H1 (cell line): ENCODE results near the gene KATNAL1. TPM values are rescaled to one million over a fixed set of nuclear protein-coding genes. Genes with fewer than 3 reads are reported as not detected.

Source experiments
- CTCF ChIA-PET: fragments of 300-600 bp; sonication (Branson Sonifier 250); formaldehyde crosslinking; loops from one replicate; lab custom pipeline; 2021; ENCODE audit not compliant: partially characterized antibody; lab: Charles Lee
- POLR2A ChIA-PET: fragments of 300-600 bp; sonication (Branson Sonifier 250); formaldehyde crosslinking; loops from one replicate; lab custom pipeline; 2021; ENCODE audit warnings: inconsistent platforms; ENCODE audit not compliant: partially characterized antibody; lab: Charles Lee
- DNase-seq, 2 experiments: peaks; one replicate each; pipeline versions ENCODE4 v3.0.0 to v3.0.0-alpha.2; 2010 to 2022; ENCODE audit warnings: low spot score in 2 of 2, low read depth in 1 of 2, mixed read lengths in 1 of 2
- FAIRE-seq: peaks from 2 replicates; lab custom pipeline; 2011; peaks lifted over from hg19 to GRCh38; lab: Jason Lieb, UNC
- H2AFZ ChIP-seq: 2 replicates; pipeline ENCODE4 v1.8.1; 2012; ENCODE audit warnings: low read length, inconsistent platforms
- H2AK5ac ChIP-seq: 2 replicates; pipeline ENCODE4 v1.6.1; 2013; ENCODE audit warnings: low read depth, low read length
- H2BK120ac ChIP-seq: replicated peaks from 2 replicates; pipeline ENCODE3; 2013; ENCODE audit warnings: low read depth, low read length, inconsistent platforms
- H2BK12ac ChIP-seq: 2 replicates; pipeline ENCODE4 v1.6.1; 2013; ENCODE audit warnings: low read depth, low read length
- H2BK15ac ChIP-seq: 2 replicates; pipeline ENCODE4 v1.6.1; 2013; ENCODE audit warnings: low read length
- H2BK20ac ChIP-seq: 2 replicates; pipeline ENCODE4 v1.6.1; 2013; ENCODE audit warnings: low read length
- H2BK5ac ChIP-seq: 2 replicates; pipeline ENCODE4 v1.6.1; 2013; ENCODE audit warnings: low read depth, low read length
- H3K14ac ChIP-seq: 2 replicates; pipeline ENCODE4 v1.6.1; 2013; ENCODE audit warnings: inconsistent platforms; ENCODE audit not compliant: insufficient read length
- H3K18ac ChIP-seq: 2 replicates; pipeline ENCODE4 v1.6.1; 2013; ENCODE audit warnings: low read length; ENCODE audit errors: extremely low read depth
- H3K23ac ChIP-seq: 2 replicates; pipeline ENCODE4 v1.6.1; 2013; ENCODE audit warnings: inconsistent platforms; ENCODE audit not compliant: insufficient read length
- H3K23me2 ChIP-seq: 2 replicates; pipeline ENCODE4 v1.6.1; 2013; ENCODE audit warnings: low read depth, low read length
- H3K27ac ChIP-seq: 2 replicates; pipeline ENCODE4 v1.6.1; 2011; ENCODE audit warnings: low read depth, low read length, inconsistent platforms
- H3K27me3 ChIP-seq, 4 experiments: replicated peaks in 1 of 4; 1 replicate in 1 of 4; 2 replicates in 3 of 4; pipeline versions ENCODE4 v1.6.1 to v1.8.1; 2011 to 2013; ENCODE audit warnings: low read length in 3 of 4, mild to moderate bottlenecking in 3 of 4, inconsistent platforms in 2 of 4, mixed read lengths in 2 of 4, moderate library complexity in 1 of 4; ENCODE audit not compliant: control insufficient read depth in 3 of 4, insufficient read depth in 3 of 4; ENCODE audit errors: extremely low read depth in 1 of 4
- H3K36me3 ChIP-seq, 4 experiments: 2 replicates each; pipeline versions ENCODE4 v1.6.1 to v1.8.1; 2011 to 2013; ENCODE audit warnings: mild to moderate bottlenecking in 4 of 4, low read length in 3 of 4, moderate library complexity in 2 of 4, control low read depth in 1 of 4, inconsistent platforms in 1 of 4; ENCODE audit not compliant: insufficient read depth in 4 of 4, control insufficient read depth in 2 of 4
- H3K4ac ChIP-seq: replicated peaks from 2 replicates; pipeline ENCODE3; 2013; ENCODE audit warnings: low read length, low read depth, mixed read lengths, inconsistent platforms; ENCODE audit not compliant: insufficient read length
- H3K4me1 ChIP-seq, 4 experiments: replicated peaks in 1 of 4; 1 replicate in 1 of 4; 2 replicates in 3 of 4; pipeline versions ENCODE4 v1.6.1 to v1.8.1; 2011 to 2013; ENCODE audit warnings: low read length in 3 of 4, inconsistent platforms in 2 of 4, mixed read lengths in 1 of 4; ENCODE audit not compliant: insufficient read depth in 4 of 4, control insufficient read depth in 3 of 4
- H3K4me2 ChIP-seq, 2 experiments: 2 replicates each; pipeline versions ENCODE4 v1.6.1 to v1.8.1; 2011 to 2013; ENCODE audit warnings: low read depth in 2 of 2, low read length in 2 of 2, control low read depth in 1 of 2, inconsistent platforms in 1 of 2, mild to moderate bottlenecking in 1 of 2; ENCODE audit not compliant: insufficient read depth in 1 of 2
- H3K4me3 ChIP-seq, 4 experiments: fragments of 200-600, 300-600 bp in 1 of 4; sonication (generic), shearing (Covaris generic), sonication (Bioruptor Twin) in 1 of 4; 2 replicates each; pipeline versions ENCODE4 v1.5.1 to v1.8.1; 2011 to 2016; ENCODE audit warnings: low read length in 4 of 4, low read depth in 3 of 4, control low read depth in 2 of 4, inconsistent platforms in 2 of 4, mild to moderate bottlenecking in 2 of 4, mixed read lengths in 1 of 4, moderate library complexity in 1 of 4; ENCODE audit not compliant: insufficient read depth in 2 of 4; ENCODE audit errors: extremely low read depth in 1 of 4
- H3K56ac ChIP-seq: replicated peaks from 2 replicates; pipeline ENCODE3; 2013; ENCODE audit warnings: low read depth, mild to moderate bottlenecking, mixed read lengths, low read length, inconsistent platforms; ENCODE audit not compliant: insufficient read length
- H3K79me1 ChIP-seq: 2 replicates; pipeline ENCODE4 v1.6.1; 2013; ENCODE audit warnings: low read depth, low read length, control low read depth
- H3K79me2 ChIP-seq, 2 experiments: 2 replicates each; pipeline versions ENCODE4 v1.6.1 to v1.8.1; 2012 to 2013; ENCODE audit warnings: low read length in 2 of 2, mild to moderate bottlenecking in 2 of 2, inconsistent platforms in 1 of 2; ENCODE audit not compliant: insufficient read depth in 2 of 2, control insufficient read depth in 1 of 2
- H3K9ac ChIP-seq, 4 experiments: replicated peaks in 1 of 4; 1 replicate in 1 of 4; 2 replicates in 3 of 4; pipeline versions ENCODE4 v1.6.1 to v1.8.1; 2011 to 2013; ENCODE audit warnings: low read depth in 3 of 4, low read length in 3 of 4, control low read depth in 2 of 4, mild to moderate bottlenecking in 2 of 4, moderate library complexity in 2 of 4, inconsistent platforms in 1 of 4; ENCODE audit errors: extremely low read depth in 1 of 4
- H3K9me3 ChIP-seq, 2 experiments: 2 replicates each; pipeline versions ENCODE4 v1.6.1 to v1.8.1; 2012 to 2013; ENCODE audit warnings: mild to moderate bottlenecking in 2 of 2, moderate library complexity in 2 of 2, control low read depth in 1 of 2, inconsistent platforms in 1 of 2, low read depth in 1 of 2, low read length in 1 of 2, mixed read lengths in 1 of 2; ENCODE audit not compliant: insufficient read depth in 2 of 2
- H4K20me1 ChIP-seq, 2 experiments: replicated peaks in 1 of 2; 2 replicates each; pipeline versions ENCODE3 to v1.8.1; 2011 to 2013; ENCODE audit warnings: inconsistent platforms in 2 of 2, low read length in 2 of 2, mild to moderate bottlenecking in 1 of 2; ENCODE audit not compliant: insufficient read depth in 2 of 2, control insufficient read depth in 1 of 2
- H4K5ac ChIP-seq: 2 replicates; pipeline ENCODE4 v1.6.1; 2013; ENCODE audit warnings: low read length, low read depth, mixed read lengths, inconsistent platforms; ENCODE audit not compliant: insufficient read length
- H4K8ac ChIP-seq: 2 replicates; pipeline ENCODE4 v1.8.0; 2013; ENCODE audit warnings: mild to moderate bottlenecking, moderate library complexity, low read length, inconsistent platforms; ENCODE audit not compliant: insufficient read depth; ENCODE audit errors: extremely low read depth
- H4K91ac ChIP-seq: replicated peaks from 2 replicates; pipeline ENCODE3; 2013; ENCODE audit warnings: low read length, mixed read lengths, inconsistent platforms; ENCODE audit not compliant: insufficient read length
- ASH2L ChIP-seq: fragments of 200-600, 300-600 bp; sonication (generic); IDR thresholded peaks from one replicate; pipeline ENCODE4 v1.7.1; 2017; ENCODE audit warnings: low read length
- BRCA1 ChIP-seq: IDR thresholded peaks from 2 replicates; pipeline ENCODE4 v1.6.1; 2012; ENCODE audit warnings: low read depth, low read length, improper control_type of control experiment
- CREB1 ChIP-seq: IDR thresholded peaks from 2 replicates; pipeline ENCODE4 v1.6.1; 2012; ENCODE audit warnings: inconsistent platforms
- EP300 ChIP-seq, 2 experiments: IDR thresholded peaks; 1 replicate in 1 of 2; 2 replicates in 1 of 2; pipeline ENCODE4 v1.6.1; 2011 to 2012; ENCODE audit warnings: low read depth in 2 of 2, low read length in 2 of 2, mild to moderate bottlenecking in 2 of 2, borderline replicate concordance in 1 of 2, inconsistent platforms in 1 of 2, moderate library complexity in 1 of 2
- NANOG ChIP-seq: IDR thresholded peaks from 2 replicates; pipeline ENCODE4 v1.6.1; 2011; ENCODE audit warnings: low read length, low read depth, mild to moderate bottlenecking, inconsistent platforms; ENCODE audit not compliant: insufficient read depth, poor library complexity, severe bottlenecking
- POLR2AphosphoS5 ChIP-seq: IDR thresholded peaks from 2 replicates; pipeline ENCODE4 v1.6.1; 2011; ENCODE audit warnings: low read depth, low read length
- RNF2 ChIP-seq: fragments of 200-900, 300-1000 bp; sonication (generic); IDR thresholded peaks from 2 replicates; pipeline ENCODE4 v1.7.1; 2016; ENCODE audit warnings: borderline replicate concordance, low read depth, mild to moderate bottlenecking, antibody characterized with exemption, low read length; ENCODE audit not compliant: poor library complexity, severe bottlenecking; ENCODE audit errors: missing control alignments
- SUZ12 ChIP-seq: fragments of 200-600 bp; sonication (generic); IDR thresholded peaks from 2 replicates; pipeline ENCODE4 v1.6.1; 2012; ENCODE audit warnings: mild to moderate bottlenecking, inconsistent platforms, low read length, moderate library complexity, mixed read lengths
- TAF1 ChIP-seq: IDR thresholded peaks from 2 replicates; pipeline ENCODE4 v1.6.1; 2011; ENCODE audit warnings: mild to moderate bottlenecking, low read depth, low read length
- WGBS, 2 experiments: shearing (Covaris generic) in 1 of 2; methylation state at CpG; one replicate each; pipeline versions ENCODE4 v1.1.6 to v1.1.7; 2013 to 2015; ENCODE audit warnings: low lambda C conversion rate in 2 of 2, mixed read lengths in 2 of 2, inconsistent platforms in 1 of 2, low coverage in 1 of 2, missing lambda C conversion rate in 1 of 2; ENCODE audit not compliant: insufficient replicate concordance in 2 of 2, insufficient coverage in 1 of 2, insufficient read length in 1 of 2; ENCODE audit errors: extremely low coverage in 1 of 2, missing lambda C conversion rate in 1 of 2; 5-methylcytosine and 5-hydroxymethylcytosine counted together
- polyA plus RNA-seq, 7 experiments: library from polyadenylated mRNA; depleted of rRNA in 3 of 7; stranded (reverse) in 5 of 7; unstranded in 2 of 7; fragments of >200 nt in 5 of 7; fragments of 200-250 nt in 2 of 7; gene quantifications; 1 replicate in 5 of 7; 2 replicates in 1 of 7; 4 replicates in 1 of 7; pipeline versions ENCODE4 v1.2.1 to v1.2.3, GENCODE V29; 2011 to 2013; ENCODE audit warnings: missing spikeins in 2 of 7, mixed read lengths in 2 of 7
- total RNA-seq: library from RNA; stranded (reverse); fragmentation: NEBNext Ultra II Directional; extraction: Animal tissue kit (Norgen Biotek cat#: 25700); gene quantifications from 2 replicates; pipeline ENCODE4 v1.2.1, GENCODE V29; 2021
- TF ChIP-seq, protein P1 (sequence below): IDR thresholded peaks from 2 replicates; pipeline ENCODE4 v1.6.1; 2012; ENCODE audit warnings: low read length, inconsistent platforms
- TF ChIP-seq, protein P2 (sequence below): IDR thresholded peaks from 2 replicates; pipeline ENCODE4 v1.6.1; 2011; ENCODE audit warnings: low read length, improper control_type of control experiment

KATNAL1 gene
- total and polyA plus RNA-seq, 2 of the 8 experiments (the other 6 are each of a cell fraction or from before 2014, with no cell fraction given), result 4.0 to 13.2 TPM

DNA sequence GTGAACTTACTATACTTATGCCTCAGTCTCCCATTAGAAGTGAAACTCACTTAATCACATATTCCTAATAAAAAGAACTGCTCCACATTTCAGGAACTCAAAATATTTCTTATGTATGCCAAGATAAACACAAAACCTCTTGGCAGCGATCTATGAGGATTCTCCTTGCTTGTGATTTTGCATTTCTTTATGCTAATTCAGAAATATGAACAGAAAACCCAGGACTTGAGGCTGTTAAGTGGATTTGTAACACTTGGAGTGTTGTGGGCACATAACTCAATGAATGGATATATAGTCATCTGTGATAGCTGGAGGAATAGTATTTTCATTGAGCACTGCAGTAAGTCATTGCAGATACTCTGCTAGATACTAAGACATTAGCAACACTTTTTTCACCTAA is 5.6 kb upstream of the KATNAL1 start:
- DNase-seq, result no peak
- POLR2A ChIA-PET, result no interaction called here

More for the DNA sequence above, 5.6 kb upstream of the KATNAL1 start:
- Histone ChIP-seq H3K79me1 (no peaks in the 10 kb centered on the region), H3K4me1 (peaks cover 0 to 2% (median 0%) of the 10 kb centered on the region in 4 experiments; a peak in 2 of 7 replicates), H3K9ac (no peak overlapping the region), H3K23ac (no peak overlapping the region), H4K20me1 (no peaks in the 10 kb centered on the region), H4K8ac (no peak overlapping the region), H4K91ac (no peak overlapping the region), H3K23me2 (no peaks in the 10 kb centered on the region), H2BK5ac (no peak overlapping the region), H3K27ac (no peak overlapping the region), H2AK5ac (no peak overlapping the region), H2AFZ (no peak overlapping the region), H3K56ac (no peak overlapping the region), H3K4me3 (no peak overlapping the region), H3K27me3 (no peaks in the 10 kb centered on the region), H3K18ac (no peak overlapping the region), H3K9me3 (no peaks in the 10 kb centered on the region), H2BK20ac (no peak overlapping the region), H3K36me3 (no peaks in the 10 kb centered on the region), H3K4me2 (no peak overlapping the region), H3K4ac (no peak overlapping the region), H2BK12ac (no peak overlapping the region), H2BK120ac (no peak overlapping the region), H2BK15ac (no peak overlapping the region), H3K14ac (no peak overlapping the region), H4K5ac (no peak overlapping the region), H3K79me2 (no peaks in the 10 kb centered on the region)
- WGBS, 2 experiments, result 83% methylated on average over 1 of the region's 1 CpG; no CpG with 5 or more reads in 1 of the 2 experiments
- CTCF ChIA-PET, result no interaction called here
- TF ChIP-seq CREB1 (no peak), BRCA1 (no peak), TAF1 (no peak), ASH2L (no peak), SUZ12 (no peak), RNF2 (no peak), NANOG (no peak), POLR2AphosphoS5 (no peak), EP300 (IDR thresholded peaks at IDR 0.05; ENCODE audit: borderline replicate concordance in 1 of 2, low read depth in 2 of 2, low read length in 2 of 2) (no peak)
- TF ChIP-seq, protein P1, sequence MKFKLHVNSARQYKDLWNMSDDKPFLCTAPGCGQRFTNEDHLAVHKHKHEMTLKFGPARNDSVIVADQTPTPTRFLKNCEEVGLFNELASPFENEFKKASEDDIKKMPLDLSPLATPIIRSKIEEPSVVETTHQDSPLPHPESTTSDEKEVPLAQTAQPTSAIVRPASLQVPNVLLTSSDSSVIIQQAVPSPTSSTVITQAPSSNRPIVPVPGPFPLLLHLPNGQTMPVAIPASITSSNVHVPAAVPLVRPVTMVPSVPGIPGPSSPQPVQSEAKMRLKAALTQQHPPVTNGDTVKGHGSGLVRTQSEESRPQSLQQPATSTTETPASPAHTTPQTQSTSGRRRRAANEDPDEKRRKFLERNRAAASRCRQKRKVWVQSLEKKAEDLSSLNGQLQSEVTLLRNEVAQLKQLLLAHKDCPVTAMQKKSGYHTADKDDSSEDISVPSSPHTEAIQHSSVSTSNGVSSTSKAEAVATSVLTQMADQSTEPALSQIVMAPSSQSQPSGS, result no peak
- TF ChIP-seq, protein P2, sequence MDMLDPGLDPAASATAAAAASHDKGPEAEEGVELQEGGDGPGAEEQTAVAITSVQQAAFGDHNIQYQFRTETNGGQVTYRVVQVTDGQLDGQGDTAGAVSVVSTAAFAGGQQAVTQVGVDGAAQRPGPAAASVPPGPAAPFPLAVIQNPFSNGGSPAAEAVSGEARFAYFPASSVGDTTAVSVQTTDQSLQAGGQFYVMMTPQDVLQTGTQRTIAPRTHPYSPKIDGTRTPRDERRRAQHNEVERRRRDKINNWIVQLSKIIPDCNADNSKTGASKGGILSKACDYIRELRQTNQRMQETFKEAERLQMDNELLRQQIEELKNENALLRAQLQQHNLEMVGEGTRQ, result no peak
- no peak for FAIRE-seq
